Measurements from ENCODE around the gene SSC5D.

DNA sequence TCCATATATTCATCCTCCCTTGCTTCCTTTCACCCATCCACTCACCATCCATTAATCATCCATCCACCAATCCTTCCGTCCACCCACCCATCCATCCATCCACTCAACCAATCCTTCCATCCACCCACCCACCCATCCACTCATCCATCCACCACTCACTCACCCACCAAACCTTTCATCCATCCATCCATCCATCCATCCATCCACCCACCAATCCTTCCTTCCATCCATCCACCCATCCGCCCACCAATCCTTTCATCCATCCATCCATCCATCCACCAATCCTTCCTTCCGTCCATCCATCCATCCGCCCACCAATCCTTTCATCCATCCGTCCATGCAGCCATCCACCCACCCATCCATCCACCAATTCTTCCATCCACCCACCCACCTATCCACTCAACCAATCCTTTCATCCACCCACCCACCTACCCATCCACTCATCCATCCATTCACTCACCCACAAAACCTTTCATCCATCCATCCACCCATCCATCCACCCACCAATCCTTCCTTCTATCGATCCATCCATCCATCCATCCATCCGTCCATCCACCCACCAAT lies 54.1 kb downstream of the SSC5D start:
- TF ChIP-seq EZH2 (IDR thresholded peaks at IDR 0.05; ENCODE audit: borderline replicate concordance, low read depth, low read length) (no peak), JUN (IDR thresholded peaks at IDR 0.05; ENCODE audit: borderline replicate concordance, low read depth, low read length) (no peak), JUN (CRISPR knock-in tag; IDR thresholded peaks at IDR 0.05; ENCODE audit: borderline replicate concordance) (no peak)
